ENCODE results near the gene ANAPC10.

ANAPC10 gene

GRCh38 chr4:145099653-145100052, 1.7 kb upstream of the ANAPC10 start:
- Histone ChIP-seq H3K9ac (ENCODE audit: low read length) (peak overlapping the region; percentile 97), H2BK12ac (ENCODE audit: low read length in 2 of 2) (no peak overlapping the region), H3K23ac (ENCODE audit: low read length in 2 of 2) (no peak overlapping the region), H2BK15ac (ENCODE audit: low read depth, poor library complexity, severe bottlenecking) (no peak overlapping the region), H3K4me3 (ENCODE audit: insufficient read depth in 1 of 2, low read depth in 1 of 2, low read length in 2 of 2) (peak overlapping the region in 1 of 2 experiments; percentile 88), H2BK120ac (ENCODE audit: low read depth, low read length) (no peak overlapping the region), H2BK5ac (ENCODE audit: low read depth, low read length, poor library complexity, severe bottlenecking) (no peak overlapping the region), H2AK5ac (ENCODE audit: low read length, severe bottlenecking) (no peak overlapping the region), H3K4ac (ENCODE audit: low read depth in 1 of 2, low read length in 2 of 2) (no peak overlapping the region), H3K18ac (ENCODE audit: low read depth in 1 of 2, low read length in 2 of 2) (no peak overlapping the region), H3K4me1 (ENCODE audit: control insufficient read depth, insufficient read depth, low read depth, low read length) (peaks cover 6% of the 10 kb centered on the region), H4K91ac (ENCODE audit: low read length) (no peak overlapping the region), H3K9me3 (ENCODE audit: control insufficient read depth, low read length) (no peaks in the 10 kb centered on the region), H3K27ac (ENCODE audit: low read length, poor library complexity, severe bottlenecking) (no peak overlapping the region), H3K4me2 (ENCODE audit: low read length, poor library complexity, severe bottlenecking) (peak overlapping the region; percentile 59), H3K14ac (ENCODE audit: low read length in 2 of 2) (no peak overlapping the region), H2AFZ (ENCODE audit: low read depth, low read length) (no peak overlapping the region), H3K27me3 (ENCODE audit: control insufficient read depth in 1 of 2, insufficient read depth in 1 of 2, low read length in 2 of 2) (no peaks in the 10 kb centered on the region), H3K79me1 (replicated peaks; ENCODE audit: low read length, poor library complexity, severe bottlenecking) (peaks cover 7% of the 10 kb centered on the region), H3K36me3 (ENCODE audit: control insufficient read depth in 1 of 2, insufficient read depth in 2 of 2, low read depth in 1 of 2, low read length in 2 of 2) (peaks cover 0 to 20% of the 10 kb centered on the region in 2 experiments), H4K8ac (ENCODE audit: low read length) (no peak overlapping the region)
- 20% methylated on average over 1 of the region's 5 CpGs for WGBS
- no peak for DNase-seq

- Histone ChIP-seq H2AFZ (ENCODE audit: low read depth, low read length) (peak overlapping the region; percentile 59), H3K4me3 (ENCODE audit: insufficient read depth in 1 of 2, low read depth in 1 of 2, low read length in 2 of 2) (peak overlapping the region; percentile 67 to 88), H3K18ac (ENCODE audit: low read depth in 1 of 2, low read length in 2 of 2) (peak overlapping the region; percentile 25 to 58), H2BK120ac (ENCODE audit: low read depth, low read length) (no peak overlapping the region), H3K4ac (ENCODE audit: low read depth in 1 of 2, low read length in 2 of 2) (peak overlapping the region in 1 of 2 experiments; percentile 34), H3K27me3 (ENCODE audit: control insufficient read depth in 1 of 2, insufficient read depth in 1 of 2, low read length in 2 of 2) (no peaks in the 10 kb centered on the region), H3K4me1 (ENCODE audit: control insufficient read depth, insufficient read depth, low read depth, low read length) (peaks cover 6% of the 10 kb centered on the region), H2BK12ac (ENCODE audit: low read length in 2 of 2) (no peak overlapping the region), H3K14ac (ENCODE audit: low read length in 2 of 2) (peak overlapping the region in 1 of 2 experiments; percentile 1), H3K79me1 (replicated peaks; ENCODE audit: low read length, poor library complexity, severe bottlenecking) (peaks cover 8% of the 10 kb centered on the region), H3K23ac (ENCODE audit: low read length in 2 of 2) (peak overlapping the region in 1 of 2 experiments; percentile 6), H3K9ac (ENCODE audit: low read length) (peak overlapping the region; percentile 97), H2AK5ac (ENCODE audit: low read length, severe bottlenecking) (no peak overlapping the region), H2BK5ac (ENCODE audit: low read depth, low read length, poor library complexity, severe bottlenecking) (no peak overlapping the region), H4K8ac (ENCODE audit: low read length) (peak overlapping the region; percentile 33), H3K9me3 (ENCODE audit: control insufficient read depth, low read length) (peaks cover 9% of the 10 kb centered on the region), H3K27ac (ENCODE audit: low read length, poor library complexity, severe bottlenecking) (peak overlapping the region; percentile 5), H2BK15ac (ENCODE audit: low read depth, poor library complexity, severe bottlenecking) (peak overlapping the region; percentile 93), H3K4me2 (ENCODE audit: low read length, poor library complexity, severe bottlenecking) (peak overlapping the region; percentile 69), H3K36me3 (ENCODE audit: control insufficient read depth in 1 of 2, insufficient read depth in 2 of 2, low read depth in 1 of 2, low read length in 2 of 2) (peaks cover 2 to 26% of the 10 kb centered on the region in 2 experiments), H4K91ac (ENCODE audit: low read length) (peak overlapping the region; percentile 1)
- 0% methylated on average over 5 of the region's 9 CpGs for WGBS
- DNase-seq = peak; percentile 79
These were observed 660 bp upstream of the ANAPC10 start for GRCh38 chr4:145098675-145099037.

- H2BK15ac ChIP-seq (ENCODE audit: low read depth, poor library complexity, severe bottlenecking) = no peak overlapping the region
- no peak overlapping the region for H2AK5ac ChIP-seq (ENCODE audit: low read length, severe bottlenecking)
- no peak overlapping the region for H2AFZ ChIP-seq (ENCODE audit: low read depth, low read length)
- DNase-seq = no peak
- H2BK12ac ChIP-seq (ENCODE audit: low read length in 2 of 2) = no peak overlapping the region
- no peak overlapping the region for H4K8ac ChIP-seq (ENCODE audit: low read length)
- peak overlapping the region; percentile 62 for H3K4me2 ChIP-seq (ENCODE audit: low read length, poor library complexity, severe bottlenecking)
- H3K27ac ChIP-seq (ENCODE audit: low read length, poor library complexity, severe bottlenecking) = peak overlapping the region; percentile 93
- H3K23ac ChIP-seq (ENCODE audit: low read length in 2 of 2) = no peak overlapping the region
- no peak overlapping the region for H2BK5ac ChIP-seq (ENCODE audit: low read depth, low read length, poor library complexity, severe bottlenecking)
- H3K4me3 ChIP-seq (ENCODE audit: insufficient read depth in 1 of 2, low read depth in 1 of 2, low read length in 2 of 2) = peak overlapping the region; percentile 67 to 88
- H3K27me3 ChIP-seq (ENCODE audit: control insufficient read depth in 1 of 2, insufficient read depth in 1 of 2, low read length in 2 of 2) = no peaks in the 10 kb centered on the region
- H3K9ac ChIP-seq (ENCODE audit: low read length) = peak overlapping the region; percentile 97
- H2BK120ac ChIP-seq (ENCODE audit: low read depth, low read length) = no peak overlapping the region
- H4K91ac ChIP-seq (ENCODE audit: low read length) = no peak overlapping the region
- no peak overlapping the region for H3K14ac ChIP-seq (ENCODE audit: low read length in 2 of 2)
- WGBS = 53% methylated on average over 7 of the region's 10 CpGs
- no peak overlapping the region for H3K18ac ChIP-seq (ENCODE audit: low read depth in 1 of 2, low read length in 2 of 2)
- H3K36me3 ChIP-seq (ENCODE audit: control insufficient read depth in 1 of 2, insufficient read depth in 2 of 2, low read depth in 1 of 2, low read length in 2 of 2) = peaks cover 5 to 38% of the 10 kb centered on the region in 2 experiments
- H3K9me3 ChIP-seq (ENCODE audit: control insufficient read depth, low read length) = peaks cover 18% of the 10 kb centered on the region
- H3K4me1 ChIP-seq (ENCODE audit: control insufficient read depth, insufficient read depth, low read depth, low read length) = peaks cover 6% of the 10 kb centered on the region
- H3K79me1 ChIP-seq (replicated peaks; ENCODE audit: low read length, poor library complexity, severe bottlenecking) = peaks cover 12% of the 10 kb centered on the region
- H3K4ac ChIP-seq (ENCODE audit: low read depth in 1 of 2, low read length in 2 of 2) = no peak overlapping the region
These were observed 620 bp downstream of the ANAPC10 start for GRCh38 chr4:145097331-145097820.

GRCh38 chr4:145093638-145094037, 4.4 kb downstream of the ANAPC10 start:
- Histone ChIP-seq H3K23ac (ENCODE audit: low read length in 2 of 2) (no peak overlapping the region), H3K4me1 (ENCODE audit: control insufficient read depth, insufficient read depth, low read depth, low read length) (peaks cover 5% of the 10 kb centered on the region), H3K14ac (ENCODE audit: low read length in 2 of 2) (no peak overlapping the region), H3K27ac (ENCODE audit: low read length, poor library complexity, severe bottlenecking) (no peak overlapping the region), H3K79me1 (replicated peaks; ENCODE audit: low read length, poor library complexity, severe bottlenecking) (peaks cover 21% of the 10 kb centered on the region), H2AFZ (ENCODE audit: low read depth, low read length) (no peak overlapping the region), H3K4me2 (ENCODE audit: low read length, poor library complexity, severe bottlenecking) (no peak overlapping the region), H2BK12ac (ENCODE audit: low read length in 2 of 2) (no peak overlapping the region), H4K8ac (ENCODE audit: low read length) (no peak overlapping the region), H3K18ac (ENCODE audit: low read depth in 1 of 2, low read length in 2 of 2) (no peak overlapping the region), H4K91ac (ENCODE audit: low read length) (no peak overlapping the region), H3K4me3 (ENCODE audit: insufficient read depth in 1 of 2, low read depth in 1 of 2, low read length in 2 of 2) (no peak overlapping the region), H3K9ac (ENCODE audit: low read length) (no peak overlapping the region), H3K27me3 (ENCODE audit: control insufficient read depth in 1 of 2, insufficient read depth in 1 of 2, low read length in 2 of 2) (no peaks in the 10 kb centered on the region), H3K4ac (ENCODE audit: low read depth in 1 of 2, low read length in 2 of 2) (no peak overlapping the region), H2BK5ac (ENCODE audit: low read depth, low read length, poor library complexity, severe bottlenecking) (no peak overlapping the region), H3K36me3 (ENCODE audit: control insufficient read depth in 1 of 2, insufficient read depth in 2 of 2, low read depth in 1 of 2, low read length in 2 of 2) (peaks cover 10 to 71% of the 10 kb centered on the region in 2 experiments), H3K9me3 (ENCODE audit: control insufficient read depth, low read length) (peaks cover 18% of the 10 kb centered on the region), H2BK15ac (ENCODE audit: low read depth, poor library complexity, severe bottlenecking) (no peak overlapping the region), H2AK5ac (ENCODE audit: low read length, severe bottlenecking) (no peak overlapping the region), H2BK120ac (ENCODE audit: low read depth, low read length) (no peak overlapping the region)
- 100% methylated on average over 1 of the region's 2 CpGs for WGBS
- DNase-seq = no peak

Data from mesenchymal stem cell (in vitro differentiated cells and primary cell).